DMS114 treated with DMSO at 0.1 percent for 48 hours (cell line): Measurements from ENCODE around the gene KDM8.

Source experiments
- DNase-seq: peaks from one replicate; lab custom pipeline; 2025; ENCODE audit not compliant: unreplicated experiment; lab: John Stamatoyannopoulos, UW

Gene KDM8

GRCh38 chr16:27214084-27214961 is 11.0 kb downstream of the KDM8 start:
- no peak for DNase-seq

- no peak for DNase-seq
Measured at GRCh38 chr16:27215660-27216059, 12.3 kb downstream of the KDM8 start.

- no peak for DNase-seq
Measured at GRCh38 chr16:27216297-27216885, 13.1 kb downstream of the KDM8 start.

DNA sequence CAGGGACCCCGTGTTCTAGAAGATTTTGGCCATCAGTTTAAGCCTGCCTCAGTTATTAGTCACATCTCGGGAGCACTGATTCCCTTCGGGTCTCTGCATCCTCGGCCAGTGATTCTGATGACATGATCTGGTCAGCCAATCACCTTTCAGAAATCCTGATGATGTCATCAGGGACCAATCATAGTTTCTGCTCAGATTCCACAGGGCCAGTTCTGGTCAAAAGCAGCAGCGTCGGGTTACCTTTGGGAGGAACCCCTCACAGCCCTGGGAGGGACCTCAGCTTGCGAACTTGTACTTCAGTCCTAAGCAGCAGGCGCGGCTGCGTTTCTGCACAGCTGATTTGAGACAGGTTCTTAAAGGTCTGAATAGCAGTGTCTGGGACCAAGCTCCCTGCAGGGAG is 13.9 kb downstream of the KDM8 start:
- DNase-seq = no peak

DNA sequence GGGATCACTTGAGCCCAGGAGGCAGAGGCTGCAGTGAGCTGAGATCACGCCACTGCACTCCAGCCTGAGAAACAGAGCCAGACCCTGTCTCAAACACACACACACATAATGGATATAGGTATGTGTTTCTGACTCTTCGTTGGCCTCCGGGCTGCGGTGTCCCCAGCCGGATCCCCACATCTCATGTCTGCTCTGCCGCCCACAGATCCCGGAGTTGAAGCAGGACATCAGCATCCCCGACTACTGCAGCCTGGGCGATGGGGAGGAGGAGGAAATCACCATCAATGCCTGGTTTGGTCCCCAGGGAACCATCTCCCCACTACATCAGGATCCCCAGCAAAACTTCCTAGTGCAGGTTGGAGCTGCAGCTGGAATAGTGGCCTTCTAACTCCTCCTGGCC is 15.4 kb downstream of the KDM8 start:
- DNase-seq = no peak

GRCh38 chr16:27219161-27219560 is 15.8 kb downstream of the KDM8 start:
- no peak for DNase-seq

GRCh38 chr16:27220120-27220519 is 16.8 kb downstream of the KDM8 start:
- no peak for DNase-seq

GRCh38 chr16:27220527-27220926 is 17.2 kb downstream of the KDM8 start:
- no peak for DNase-seq

- DNase-seq = no peak
Measured at GRCh38 chr16:27220991-27221390, 17.7 kb downstream of the KDM8 start.

- no peak for DNase-seq
Measured at GRCh38 chr16:27221576-27222248, 18.4 kb downstream of the KDM8 start.

- DNase-seq = no peak
Measured at GRCh38 chr16:27222249-27223225, 19.2 kb downstream of the KDM8 start.

- no peak for DNase-seq
Measured at GRCh38 chr16:27223226-27223610, 19.9 kb downstream of the KDM8 start.

GRCh38 chr16:27223701-27224100 is 20.4 kb downstream of the KDM8 start:
- DNase-seq = no peak

DNA sequence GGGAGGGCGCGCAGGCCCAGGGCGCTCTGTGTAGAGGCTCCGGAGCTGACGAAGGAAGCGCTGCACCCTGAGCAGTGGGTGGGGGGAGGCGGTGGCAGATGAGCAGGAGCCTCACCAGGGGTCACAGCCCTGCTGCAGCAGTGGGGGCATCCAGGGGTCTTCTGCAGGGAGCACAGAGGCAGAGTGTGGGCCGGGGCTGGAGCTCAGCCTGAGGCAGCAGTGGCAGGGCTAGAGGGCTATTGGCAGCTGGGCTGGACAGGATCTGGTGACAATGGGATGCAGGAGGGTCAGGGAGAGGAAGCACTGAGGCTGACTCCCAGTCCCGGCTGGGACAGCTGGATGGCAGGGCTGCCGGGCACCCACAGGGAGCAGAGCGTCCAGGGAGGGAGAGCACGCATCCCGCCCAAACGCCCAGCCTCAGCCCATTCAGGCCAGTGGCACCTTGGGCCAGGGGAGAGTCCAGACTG is 21.0 kb downstream of the KDM8 start:
- DNase-seq = no peak

GRCh38 chr16:27224741-27225300 is 21.5 kb downstream of the KDM8 start:
- DNase-seq = no peak

DNA sequence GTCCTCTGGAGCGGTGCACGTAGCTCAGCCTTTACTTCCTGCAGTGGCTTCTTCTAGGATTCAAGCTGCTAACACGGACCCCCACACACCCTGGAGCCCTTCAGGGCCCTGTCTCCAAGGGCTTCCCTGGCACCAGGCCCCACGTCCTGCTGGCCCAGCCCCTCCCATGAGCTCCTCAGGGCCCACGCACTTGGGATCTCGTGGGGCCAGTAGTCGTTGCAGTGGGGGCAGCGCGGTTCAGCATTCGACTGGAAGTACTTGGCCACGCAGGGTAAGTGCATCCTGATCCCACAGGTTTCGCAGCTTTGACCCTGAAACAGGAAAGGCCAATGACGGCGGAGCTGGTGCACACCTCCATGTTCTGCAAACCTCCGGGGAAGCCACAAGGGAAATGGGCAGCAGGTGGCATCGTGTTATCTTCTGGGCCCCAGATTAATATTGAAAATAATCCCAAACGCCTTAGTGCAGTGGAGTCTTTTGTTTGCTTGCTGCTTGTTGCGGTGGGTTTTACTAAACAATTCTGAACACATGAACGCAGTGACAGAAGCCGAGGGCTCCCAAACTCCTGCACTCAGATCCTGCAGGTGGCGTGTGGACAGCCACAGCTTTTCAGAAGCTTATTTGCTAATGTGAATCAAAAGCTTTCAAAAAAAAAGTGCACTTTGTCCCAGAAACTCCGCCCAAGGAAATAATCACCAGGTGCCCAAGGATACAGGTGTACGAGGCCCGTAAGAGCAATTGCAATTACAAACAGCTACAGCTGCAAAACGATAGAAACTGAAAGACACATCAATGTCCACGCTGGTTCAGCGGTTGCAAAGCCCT is 22.4 kb downstream of the KDM8 start:
- DNase-seq = no peak

- no peak for DNase-seq
Measured at GRCh38 chr16:27226476-27226875, 23.1 kb downstream of the KDM8 start.

DNA sequence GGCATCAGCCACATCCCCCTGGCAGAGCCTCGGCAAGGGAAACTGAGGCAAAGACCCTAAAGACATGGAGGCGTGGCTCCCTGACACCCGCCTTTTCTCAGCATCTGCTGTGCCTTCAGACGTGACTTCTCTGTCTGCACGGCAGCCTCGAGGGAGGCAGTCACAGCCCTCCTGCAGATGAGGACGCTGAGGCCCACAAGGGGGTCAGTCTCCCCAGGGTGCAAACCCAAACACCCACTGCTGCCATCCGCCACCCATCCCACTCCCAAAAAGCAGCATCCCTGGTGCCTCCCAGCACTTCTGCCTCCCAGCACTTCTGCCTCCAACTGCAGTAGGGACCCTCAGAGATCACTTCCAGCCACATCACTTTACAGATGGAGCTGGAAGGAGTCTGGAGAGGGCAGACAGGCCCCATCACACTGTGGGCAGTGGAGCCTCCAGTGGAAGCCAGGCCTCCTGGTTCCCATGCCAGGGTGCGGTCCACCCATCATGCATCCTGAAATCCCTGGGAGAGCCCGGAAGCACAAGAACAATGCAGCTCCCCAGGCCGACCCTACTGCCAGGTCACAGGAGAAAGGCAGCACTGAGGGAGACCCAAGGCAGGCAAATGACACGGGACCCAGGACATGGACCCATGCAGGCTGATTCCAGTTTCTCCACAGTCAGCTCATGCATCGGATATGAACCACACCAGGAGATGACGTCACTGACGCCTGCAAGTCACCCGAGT is 23.8 kb downstream of the KDM8 start:
- DNase-seq = no peak

DNA sequence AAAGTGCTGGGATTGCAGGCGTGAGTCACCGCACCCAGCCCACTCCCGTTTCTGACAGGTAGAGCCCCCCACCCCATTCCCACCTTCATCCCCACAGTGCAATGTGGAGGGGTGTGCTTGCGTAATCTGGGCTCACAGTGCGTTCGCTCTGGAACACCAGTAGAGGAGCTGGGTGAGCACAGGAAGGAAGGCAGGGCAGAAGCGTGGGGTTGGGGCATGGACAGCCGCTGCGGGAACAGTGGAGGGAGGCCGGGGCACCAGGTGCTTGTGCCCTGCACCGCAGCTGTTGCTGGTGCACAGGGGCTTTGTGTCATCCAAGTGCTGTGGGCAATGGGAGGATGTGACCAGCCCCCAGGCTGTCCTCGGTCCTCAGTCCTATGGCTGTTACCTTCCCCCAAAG is 24.7 kb downstream of the KDM8 start:
- no peak for DNase-seq
